ENCODE measurements around the gene ASPSCR1.

ASPSCR1 gene

DNA sequence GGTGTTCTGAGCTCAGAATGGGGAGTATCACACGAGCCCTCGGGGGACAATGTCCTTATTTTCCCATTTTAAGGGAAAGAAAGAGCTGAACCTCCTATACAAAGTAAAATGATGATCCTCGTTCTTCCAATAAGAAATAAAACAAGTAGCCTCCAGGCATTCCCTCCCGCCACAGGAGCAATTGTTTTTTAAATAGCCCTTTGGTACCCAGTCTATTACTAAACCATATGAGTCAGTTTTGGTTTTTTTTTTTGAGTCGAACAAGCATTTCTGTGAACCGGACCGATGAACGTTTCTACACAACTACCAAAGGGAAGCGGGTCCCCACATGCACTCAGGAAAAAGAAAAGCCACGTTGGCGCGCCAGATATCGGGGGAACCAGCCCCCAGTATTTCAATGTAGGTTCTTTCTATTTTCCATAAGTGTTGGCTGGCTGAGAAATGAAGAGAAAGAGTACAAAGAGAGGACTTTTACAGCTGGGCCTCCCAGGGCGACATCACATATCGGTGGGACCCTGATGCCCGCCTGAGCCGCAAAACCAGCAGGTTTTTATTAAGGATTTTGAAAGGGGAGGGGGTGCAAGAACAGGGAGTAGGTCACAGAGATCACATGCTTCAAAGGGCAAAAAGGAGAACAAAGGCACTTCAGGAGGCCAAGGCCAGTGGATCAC is 63.9 kb downstream of the ASPSCR1 start:
- DNase-seq (ENCODE audit: low spot score), result no peak

DNA sequence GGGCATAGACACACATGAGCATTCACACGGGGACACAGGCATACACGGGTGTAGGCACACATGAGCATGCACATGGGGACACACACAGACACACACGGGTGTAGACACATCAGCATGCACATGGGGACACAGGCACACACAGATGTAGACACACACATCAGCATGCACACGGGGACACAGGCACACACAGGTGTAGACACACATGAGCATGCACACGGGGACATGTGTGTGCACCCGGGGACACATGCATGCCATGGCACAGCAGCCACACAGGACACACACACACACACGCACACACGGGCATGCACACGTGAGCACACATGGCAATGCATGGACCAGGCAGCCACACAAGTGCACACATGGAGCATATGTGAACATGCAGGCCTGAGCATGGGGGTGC is 65.2 kb downstream of the ASPSCR1 start:
- no peak for DNase-seq (ENCODE audit: low spot score)

GRCh38 chr17:82043507-82043906 is 66.1 kb downstream of the ASPSCR1 start:
- no peak for DNase-seq (ENCODE audit: low spot score)

DNA sequence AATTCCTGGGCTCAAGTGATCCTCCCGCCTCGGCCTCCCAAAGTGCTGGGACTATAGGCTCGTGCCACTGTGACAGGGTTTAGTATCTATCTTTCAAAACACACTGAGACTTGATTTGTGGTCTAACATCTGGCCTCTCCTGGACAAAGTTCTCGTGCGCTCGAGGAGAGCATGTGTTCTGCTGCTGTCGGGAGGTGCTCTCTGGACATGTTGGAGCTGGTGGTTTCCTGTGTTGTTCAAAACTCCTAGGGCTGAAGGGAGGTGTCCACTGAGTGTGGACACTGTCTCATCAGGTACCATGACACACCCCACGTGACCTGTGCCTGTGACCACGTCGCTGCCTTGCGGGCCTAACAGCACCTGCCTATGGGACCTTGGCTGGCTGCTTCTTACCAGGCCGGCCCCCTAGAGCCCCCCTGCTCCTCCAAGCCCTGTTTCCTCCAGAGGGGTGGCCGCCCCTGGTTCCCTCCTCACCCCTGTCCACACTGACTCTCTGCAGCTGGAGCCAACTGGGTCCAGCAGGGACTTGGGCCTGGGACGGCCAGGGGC is 68.6 kb downstream of the ASPSCR1 start:
- no peak for DNase-seq (ENCODE audit: low spot score)

- no peak for DNase-seq (ENCODE audit: low spot score)
Observed at GRCh38 chr17:82046903-82047302, 69.5 kb downstream of the ASPSCR1 start.

GRCh38 chr17:82047379-82047778 is 70.0 kb downstream of the ASPSCR1 start:
- DNase-seq (ENCODE audit: low spot score), result no peak

- DNase-seq (ENCODE audit: low spot score), result no peak
Observed at GRCh38 chr17:82047914-82048570, 70.6 kb downstream of the ASPSCR1 start.

GRCh38 chr17:82048571-82048971 is 71.1 kb downstream of the ASPSCR1 start:
- DNase-seq (ENCODE audit: low spot score), result no peak

DNA sequence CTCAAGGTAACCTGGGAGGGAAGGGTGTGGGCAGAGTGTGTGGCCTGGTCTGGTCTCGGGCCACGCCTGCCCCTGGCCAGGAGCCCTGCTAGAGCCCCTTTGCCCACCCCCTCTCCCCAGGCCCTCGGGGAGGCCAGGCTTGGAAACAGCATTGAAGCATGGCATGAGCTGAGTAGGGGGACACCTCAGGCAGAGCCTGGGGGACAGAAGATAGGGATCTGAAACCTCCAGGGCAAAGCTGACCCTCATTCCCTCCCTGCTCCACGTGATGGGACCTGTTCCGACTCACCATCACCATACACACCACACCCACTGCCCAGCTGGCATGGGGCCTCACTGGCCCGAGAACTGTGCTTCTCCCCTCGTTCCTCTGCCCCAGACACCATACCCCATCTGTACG is 71.7 kb downstream of the ASPSCR1 start:
- DNase-seq (ENCODE audit: low spot score), result no peak

- DNase-seq (ENCODE audit: low spot score), result no peak
Observed at GRCh38 chr17:82049521-82049971, 72.1 kb downstream of the ASPSCR1 start.

GRCh38 chr17:82050152-82050760 is 72.8 kb downstream of the ASPSCR1 start:
- DNase-seq (ENCODE audit: low spot score), result no peak

DNA sequence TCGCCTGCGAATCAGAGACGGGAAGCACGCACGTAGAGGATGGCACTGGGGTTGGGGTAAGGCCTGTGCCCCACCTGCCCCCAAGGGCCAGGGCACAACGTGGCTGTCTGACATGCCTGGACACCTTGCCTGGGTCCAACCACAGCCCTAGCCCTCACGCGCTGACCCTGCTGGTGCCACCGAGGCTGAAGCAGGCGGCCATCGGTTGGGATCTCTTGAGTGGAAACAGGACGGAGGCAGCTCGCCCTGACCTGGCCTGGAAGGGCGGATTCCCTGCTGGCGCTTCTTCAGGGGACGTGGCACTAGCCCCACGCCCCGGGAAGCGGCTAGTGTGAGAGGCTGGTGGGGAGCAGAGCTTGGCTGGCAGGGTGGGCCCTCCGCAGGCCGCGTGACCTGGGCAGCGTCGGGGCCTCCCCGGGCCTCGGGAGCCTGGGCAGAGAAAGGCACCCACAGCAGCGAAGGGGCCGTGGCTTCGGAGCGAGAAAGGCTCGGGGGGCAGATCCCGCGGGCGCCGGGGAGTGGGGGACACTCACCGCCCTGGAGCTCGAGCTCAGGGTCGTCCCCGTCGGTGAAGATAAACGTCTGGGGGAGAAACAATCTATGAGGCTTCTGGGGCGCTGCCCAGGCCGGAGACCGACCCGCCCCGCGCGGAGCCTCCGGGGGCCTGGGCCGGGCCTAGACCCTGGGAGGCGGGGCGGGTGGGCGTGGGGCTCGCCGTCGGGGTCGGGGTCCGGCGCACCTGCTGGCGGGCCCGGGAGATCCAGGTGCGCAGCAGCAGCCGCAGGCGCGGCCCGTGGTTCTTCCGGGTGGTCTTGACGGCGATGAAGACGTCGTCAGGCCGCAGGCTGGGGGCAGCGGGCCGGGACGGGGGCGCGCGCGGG is 73.6 kb downstream of the ASPSCR1 start:
- DNase-seq (ENCODE audit: low spot score), result no peak

DNA sequence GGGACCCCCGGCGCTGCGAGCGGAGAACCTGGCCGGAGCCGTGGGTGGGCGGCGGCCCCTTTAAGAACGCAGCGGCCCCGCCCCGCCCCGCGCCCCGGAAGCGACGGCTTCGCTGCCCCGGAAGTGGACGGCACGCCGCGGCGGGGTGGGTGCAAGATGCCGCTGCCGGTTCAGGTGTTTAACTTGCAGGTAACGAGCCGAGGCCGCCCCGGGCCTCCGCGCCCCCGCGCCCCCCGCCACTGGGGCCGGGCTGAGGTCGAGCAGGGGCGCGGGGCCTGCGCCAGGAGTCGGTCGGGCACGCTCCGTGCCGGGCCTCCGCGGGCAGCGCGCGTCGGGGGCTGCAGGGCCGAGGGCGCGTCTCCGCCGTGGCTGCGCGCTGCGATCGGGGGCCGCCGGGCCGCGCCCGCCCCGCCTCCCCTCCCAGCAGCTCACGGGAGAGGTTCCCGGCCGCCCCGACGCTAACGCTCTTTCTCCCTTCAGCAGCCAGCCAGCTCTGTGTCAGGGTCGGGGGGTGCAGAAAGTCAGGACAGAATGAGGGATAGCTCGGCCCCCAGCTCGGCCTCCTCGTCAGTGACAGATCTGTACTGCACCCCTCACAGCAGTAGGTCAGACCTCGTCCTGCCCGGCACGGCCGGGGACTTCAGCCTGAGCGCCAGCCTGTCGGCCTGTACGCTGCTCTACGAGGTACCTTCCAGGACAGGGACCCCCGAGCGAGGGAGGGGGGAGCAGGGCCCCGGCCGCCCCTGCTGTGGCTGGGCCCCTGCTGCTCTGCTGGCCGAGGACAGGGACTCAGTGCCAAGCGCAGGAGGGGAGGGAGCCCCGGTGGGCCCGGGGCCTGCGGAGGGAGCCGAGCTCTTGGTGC is 74.6 kb downstream of the ASPSCR1 start, which contains the start of the genes GPS1 and RFNG:
Gene GPS1, plus strand, starts transcription at position 123 of the 862 bp plus-strand sequence. Its CDS starts 34 bp downstream, at position 157.
Gene RFNG, minus strand, starts transcription at position 36 of the 862 bp plus-strand sequence. CDS start 45 bp downstream, outside the sequence.
- peak; percentile 51 for DNase-seq (ENCODE audit: low spot score)

GRCh38 chr17:82052638-82053059 is 75.2 kb downstream of the ASPSCR1 start:
- DNase-seq (ENCODE audit: low spot score), result no peak

GRCh38 chr17:82053130-82053529 is 75.7 kb downstream of the ASPSCR1 start:
- no peak for DNase-seq (ENCODE audit: low spot score)

DNA sequence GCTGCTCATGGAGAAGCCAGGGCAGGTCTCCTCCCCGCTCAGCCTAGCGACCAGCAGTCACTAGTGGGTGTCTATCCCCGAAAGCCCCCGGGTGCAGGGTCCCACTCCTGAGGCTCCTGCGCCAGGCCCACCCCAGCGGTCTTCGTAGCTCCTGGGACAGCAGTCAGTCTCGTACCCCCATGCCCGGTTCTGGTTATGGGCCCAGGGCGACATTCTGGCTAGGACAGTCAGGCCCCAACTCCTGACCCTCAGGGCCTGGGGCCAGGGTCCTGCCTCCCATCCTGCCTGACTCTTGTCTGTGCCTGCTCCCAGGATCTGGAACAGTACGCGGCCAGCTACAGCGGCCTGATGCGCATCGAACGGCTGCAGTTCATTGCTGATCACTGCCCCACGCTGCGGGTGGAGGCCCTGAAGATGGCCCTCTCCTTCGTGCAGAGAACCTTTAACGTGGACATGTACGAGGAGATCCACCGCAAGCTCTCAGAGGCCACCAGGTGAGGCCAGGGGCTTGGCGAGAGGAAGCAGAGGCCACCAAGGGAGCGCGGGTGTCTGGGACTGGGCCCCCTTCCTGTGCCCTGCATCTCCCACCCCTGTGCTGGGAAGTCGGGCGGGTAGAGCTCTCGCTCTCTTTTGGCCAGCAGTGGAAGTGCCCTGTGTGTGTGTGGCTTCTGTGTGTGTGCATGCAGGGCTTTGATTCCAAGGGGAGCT is 76.3 kb downstream of the ASPSCR1 start:
- DNase-seq (ENCODE audit: low spot score), result no peak

DNA sequence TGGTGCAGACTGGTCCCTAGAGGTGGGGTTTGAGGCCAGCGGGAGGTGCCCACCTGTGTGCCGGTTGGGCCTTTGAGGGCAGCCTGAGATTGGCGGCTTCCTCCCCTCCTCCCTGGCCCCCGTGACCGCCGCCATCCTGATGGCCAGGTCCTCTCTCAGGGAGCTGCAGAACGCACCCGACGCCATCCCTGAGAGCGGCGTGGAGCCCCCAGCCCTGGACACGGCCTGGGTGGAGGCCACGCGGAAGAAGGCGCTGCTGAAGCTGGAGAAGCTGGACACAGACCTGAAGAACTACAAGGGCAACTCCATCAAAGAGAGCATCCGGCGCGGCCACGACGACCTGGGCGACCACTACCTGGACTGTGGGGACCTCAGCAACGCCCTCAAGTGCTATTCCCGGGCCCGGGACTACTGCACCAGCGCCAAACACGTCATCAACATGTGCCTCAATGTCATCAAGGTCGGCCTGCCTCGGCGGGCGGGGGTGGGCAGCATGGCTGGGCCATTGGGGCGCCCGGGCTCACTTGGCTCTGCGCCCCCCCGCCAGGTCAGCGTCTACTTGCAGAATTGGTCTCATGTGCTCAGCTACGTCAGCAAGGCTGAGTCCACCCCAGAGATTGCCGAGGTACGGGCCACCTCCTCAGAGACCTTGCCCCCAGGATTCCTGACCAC is 77.1 kb downstream of the ASPSCR1 start:
- no peak for DNase-seq (ENCODE audit: low spot score)

- DNase-seq (ENCODE audit: low spot score), result no peak
Observed at GRCh38 chr17:82055023-82055964, 77.9 kb downstream of the ASPSCR1 start.

Measured in COLO829 (cell line).